ENCODE data around the gene SUPT4H1.

- TF ChIP-seq YY1 (IDR thresholded peaks at IDR 0.05; ENCODE audit: insufficient read depth, insufficient read length) (no peak), ZNF274 (IDR thresholded peaks at IDR 0.05; ENCODE audit: low read depth, low read length) (no peak)
These were observed 48.8 kb upstream of the SUPT4H1 start for GRCh38 chr17:58400826-58401225.
